Kidney (tissue), 14 donors: ENCODE results near the gene HMGA1. TPM values are rescaled to one million over a fixed set of nuclear protein-coding genes. Genes with fewer than 3 reads are reported as not detected.

Experiments
- DNase-seq, 5 donors: peaks; one replicate each; pipeline ENCODE4 v3.0.0-alpha.2; 2013 to 2020
- FAIRE-seq: peaks from 2 replicates; lab custom pipeline; 2012; peaks lifted over from hg19 to GRCh38; lab: Jason Lieb, UNC
- H3K27ac ChIP-seq, 2 donors: one replicate each; pipeline ENCODE4 v1.7.0; 2013; ENCODE audit warnings: low read depth in 2 of 2, low read length in 2 of 2, inconsistent platforms in 1 of 2
- H3K27me3 ChIP-seq: one replicate; pipeline ENCODE4 v1.7.1; 2013; ENCODE audit warnings: low read length, inconsistent platforms; ENCODE audit not compliant: control insufficient read depth, insufficient read depth
- H3K36me3 ChIP-seq, 3 donors: one replicate each; pipeline versions ENCODE4 v1.7.0 to v1.7.1; 2013; ENCODE audit warnings: low read length in 3 of 3, control low read depth in 1 of 3, inconsistent platforms in 1 of 3; ENCODE audit not compliant: insufficient read depth in 3 of 3, control insufficient read depth in 2 of 3
- H3K4me1 ChIP-seq, 3 donors: one replicate each; pipeline versions ENCODE4 v1.7.0 to v1.7.1; 2013; ENCODE audit warnings: low read length in 3 of 3, inconsistent platforms in 1 of 3, low read depth in 1 of 3; ENCODE audit not compliant: control insufficient read depth in 2 of 3, insufficient read depth in 2 of 3
- H3K4me3 ChIP-seq, 3 donors: one replicate each; pipeline versions ENCODE4 v1.7.0 to v1.8.1; 2013; ENCODE audit warnings: low read length in 3 of 3, control low read depth in 1 of 3, inconsistent platforms in 1 of 3
- H3K9ac ChIP-seq, 3 donors: one replicate each; pipeline versions ENCODE4 v1.7.0 to v1.7.1; 2013; ENCODE audit warnings: low read length in 3 of 3, control low read depth in 1 of 3, inconsistent platforms in 1 of 3
- H3K9me3 ChIP-seq, 3 donors: one replicate each; pipeline versions ENCODE4 v1.7.0 to v1.7.1; 2013; ENCODE audit warnings: low read length in 3 of 3, control low read depth in 1 of 3, inconsistent platforms in 1 of 3; ENCODE audit not compliant: control insufficient read depth in 2 of 3, insufficient read depth in 1 of 3
- intact Hi-C: fragments of 100-400 bp; cut with DNase I; formaldehyde crosslinking; loops from one replicate; pipeline ENCODE4 v1.11.1; 2022
- polyA plus RNA-seq: library from polyadenylated mRNA; stranded (reverse); fragments of 350-450 nt; fragmentation: Illumina TruSeq; extraction: RNeasy Lipid Tissue Mini Kit (QIAGEN cat#74804); gene quantifications from one replicate; pipeline ENCODE4 v1.2.3, GENCODE V29; 2014; ENCODE audit warnings: low read depth, low replicate concordance; ENCODE audit not compliant: insufficient read depth
- total RNA-seq: library from RNA; stranded (reverse); fragmentation: NEBNext Ultra II Directional; extraction: Animal tissue kit (Norgen Biotek cat#: 25700); gene quantifications from one replicate; pipeline ENCODE4 v1.2.1, GENCODE V29; 2021
- TF ChIP-seq, protein P1 (sequence below): IDR thresholded peaks from 3 replicates; pipeline ENCODE4 v1.5.1; 2012; ENCODE audit warnings: mild to moderate bottlenecking, moderate library complexity, borderline replicate concordance; ENCODE audit not compliant: insufficient read depth; ENCODE audit errors: extremely low read depth
- donor health status: control.
- donor health status: control.
- donor health status: control.
- donor health status: control.
- donor health status: control.
- donor health status: DM: yes; HTN: yes; CAD: no.
- donor health status: Normal renal cell carcinoma (clear cell type).

The HMGA1 gene
- total and polyA plus RNA-seq, 2 donors from 2014 or later, result 27.1 to 46.5 TPM

GRCh38 chr6:34240329-34241248, 3.9 kb downstream of the HMGA1 start:
- peak in 1 of 5 donors; percentile 45 for DNase-seq
- peaks cover 0 to 7% (median 2%) of the 10 kb centered on the region in 3 donors for H3K4me1 ChIP-seq

GRCh38 chr6:34241351-34242215, 4.9 kb downstream of the HMGA1 start:
- DNase-seq, result peak in 1 of 5 donors; percentile 37
- H3K9ac ChIP-seq, result no peak overlapping the region
- TF ChIP-seq, protein P1, sequence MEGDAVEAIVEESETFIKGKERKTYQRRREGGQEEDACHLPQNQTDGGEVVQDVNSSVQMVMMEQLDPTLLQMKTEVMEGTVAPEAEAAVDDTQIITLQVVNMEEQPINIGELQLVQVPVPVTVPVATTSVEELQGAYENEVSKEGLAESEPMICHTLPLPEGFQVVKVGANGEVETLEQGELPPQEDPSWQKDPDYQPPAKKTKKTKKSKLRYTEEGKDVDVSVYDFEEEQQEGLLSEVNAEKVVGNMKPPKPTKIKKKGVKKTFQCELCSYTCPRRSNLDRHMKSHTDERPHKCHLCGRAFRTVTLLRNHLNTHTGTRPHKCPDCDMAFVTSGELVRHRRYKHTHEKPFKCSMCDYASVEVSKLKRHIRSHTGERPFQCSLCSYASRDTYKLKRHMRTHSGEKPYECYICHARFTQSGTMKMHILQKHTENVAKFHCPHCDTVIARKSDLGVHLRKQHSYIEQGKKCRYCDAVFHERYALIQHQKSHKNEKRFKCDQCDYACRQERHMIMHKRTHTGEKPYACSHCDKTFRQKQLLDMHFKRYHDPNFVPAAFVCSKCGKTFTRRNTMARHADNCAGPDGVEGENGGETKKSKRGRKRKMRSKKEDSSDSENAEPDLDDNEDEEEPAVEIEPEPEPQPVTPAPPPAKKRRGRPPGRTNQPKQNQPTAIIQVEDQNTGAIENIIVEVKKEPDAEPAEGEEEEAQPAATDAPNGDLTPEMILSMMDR, result no peak
- FAIRE-seq, result no peak
- H3K4me1 ChIP-seq, result peaks cover 0 to 4% (median 2%) of the 10 kb centered on the region in 3 donors
- H3K27ac ChIP-seq, result no peak overlapping the region
- H3K9me3 ChIP-seq, result no peaks in the 10 kb centered on the region
- H3K36me3 ChIP-seq, result no peaks in the 10 kb centered on the region
- H3K27me3 ChIP-seq, result no peaks in the 10 kb centered on the region
- H3K4me3 ChIP-seq, result no peak overlapping the region
- intact Hi-C loops, result loop anchor here (10.0 kb wide), 1 partner anchor 173 kb away; no protein-coding TSS in a partner anchor

More at GRCh38 chr6:34240329-34241248, 3.9 kb downstream of the HMGA1 start:
- Histone ChIP-seq H3K9me3 (no peaks in the 10 kb centered on the region), H3K36me3 (no peaks in the 10 kb centered on the region), H3K9ac (no peak overlapping the region), H3K4me3 (no peak overlapping the region), H3K27me3 (no peaks in the 10 kb centered on the region), H3K27ac (no peak overlapping the region)
- no peak for FAIRE-seq
- intact Hi-C loops, result loop anchor here (10.0 kb wide), 1 partner anchor 174 kb away; no protein-coding TSS in a partner anchor
- TF ChIP-seq, protein P1, result no peak

DNA sequence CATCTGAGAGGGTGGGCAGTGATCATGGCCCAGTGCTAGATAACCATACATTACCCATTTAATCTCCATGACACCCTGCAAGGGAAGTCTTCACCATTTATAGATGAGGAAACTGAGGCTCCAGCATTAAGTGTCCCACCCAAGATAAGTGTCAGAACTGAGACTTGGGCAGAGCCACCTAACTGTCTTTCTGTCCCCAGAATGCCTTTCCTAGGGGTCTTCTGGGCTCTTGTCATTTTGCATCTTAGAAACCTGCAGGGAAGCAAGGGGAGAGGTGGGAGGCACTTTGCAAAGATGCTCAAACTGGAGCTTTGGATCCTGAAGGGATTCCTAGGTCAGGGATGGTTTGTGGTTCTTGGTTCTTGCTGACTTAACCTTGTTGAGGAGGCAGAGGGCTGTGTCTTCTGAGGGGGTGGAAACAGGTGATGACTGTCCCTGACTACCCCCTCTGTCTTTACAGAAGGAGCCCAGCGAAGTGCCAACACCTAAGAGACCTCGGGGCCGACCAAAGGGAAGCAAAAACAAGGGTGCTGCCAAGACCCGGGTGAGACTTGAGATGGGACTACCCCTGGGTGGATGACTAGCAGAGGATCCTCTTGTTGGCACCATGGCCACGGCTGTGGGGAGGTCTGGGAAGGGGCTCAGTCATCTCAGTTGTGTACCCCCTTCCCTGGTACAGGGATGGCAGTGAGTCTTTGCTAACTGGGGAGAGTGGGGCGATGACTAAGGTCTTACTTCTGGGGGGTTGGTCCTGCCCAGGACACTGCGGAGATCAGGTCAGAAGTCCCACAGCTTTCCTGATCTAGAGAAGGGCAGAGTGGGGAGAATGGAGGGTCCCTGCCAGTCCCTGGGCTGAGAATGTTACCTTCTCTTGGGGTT, 5.8 kb downstream of the HMGA1 start:
- DNase-seq (peak in 1 of 5 donors; percentile 53), FAIRE-seq (no peak)
- Histone ChIP-seq H3K36me3 (no peaks in the 10 kb centered on the region), H3K4me3 (no peak overlapping the region), H3K9ac (no peak overlapping the region), H3K9me3 (no peaks in the 10 kb centered on the region), H3K27me3 (no peaks in the 10 kb centered on the region), H3K4me1 (peaks cover 0 to 4% (median 2%) of the 10 kb centered on the region in 3 donors), H3K27ac (no peak overlapping the region)
- intact Hi-C loops, result loop anchor here (10.0 kb wide), 1 partner anchor 172 kb away; no protein-coding TSS in a partner anchor
- TF ChIP-seq, protein P1, result no peak
